Gastrocnemius medialis (tissue), 4 donors: Measurements from ENCODE around the gene AP1G1. TPM values are rescaled to one million over a fixed set of nuclear protein-coding genes. Genes with fewer than 3 reads are reported as not detected.

Experiments
- ATAC-seq, 2 donors: fragments of 150-250 bp; one replicate each; pipeline ENCODE4 v1.9.1; 2016
- DNase-seq, 2 donors: peaks; one replicate each; pipeline ENCODE4 v3.0.0-alpha.2; 2019
- H3K27ac ChIP-seq, 4 donors: fragments of 200-600 bp; sonication (generic); 1 replicate in 1 of 4; 2 replicates in 3 of 4; pipeline ENCODE4 v1.5.1; 2016 to 2018; ENCODE audit warnings: mild to moderate bottlenecking in 2 of 4, moderate library complexity in 1 of 4
- H3K27me3 ChIP-seq, 3 donors: fragments of 200-600 bp; sonication (generic) in 2 of 3; 1 replicate in 1 of 3; 2 replicates in 2 of 3; pipeline versions ENCODE4 v1.5.1 to v1.6.0; 2016 to 2019; ENCODE audit warnings: mild to moderate bottlenecking in 1 of 3, moderate library complexity in 1 of 3
- H3K36me3 ChIP-seq, 2 donors: fragments of 200-600 bp; sonication (generic) in 1 of 2; one replicate each; pipeline ENCODE4 v1.5.1; 2017 to 2018
- H3K4me1 ChIP-seq, 2 donors: fragments of 200-600 bp; sonication (generic) in 1 of 2; one replicate each; pipeline ENCODE4 v1.5.1; 2016 to 2017; ENCODE audit warnings: mild to moderate bottlenecking in 2 of 2
- H3K4me3 ChIP-seq, 4 donors: fragments of 200-600 bp; sonication (generic) in 3 of 4; 1 replicate in 1 of 4; 2 replicates in 3 of 4; pipeline ENCODE4 v1.5.1; 2016 to 2019; ENCODE audit warnings: mild to moderate bottlenecking in 2 of 4
- H3K9me3 ChIP-seq, 3 donors: fragments of 200-600 bp; sonication (generic) in 2 of 3; 1 replicate in 1 of 3; 2 replicates in 2 of 3; pipeline ENCODE4 v1.5.1; 2016 to 2019
- POLR2A ChIP-seq, 2 donors: fragments of 450-650 bp; IDR thresholded peaks; one replicate each; pipeline ENCODE4 v1.6.1; 2017; ENCODE audit warnings: antibody characterized with exemption in 2 of 2, mild to moderate bottlenecking in 2 of 2, moderate library complexity in 2 of 2
- in situ Hi-C, 4 donors: fragments of 200-750 bp; cut with MboI; loops; one replicate each; pipeline versions ENCODE4 v1.15.0 to v1.8.0; 2017; ENCODE audit warnings: low sequenced_read_pairs in 4 of 4
- intact Hi-C: fragments of 100-400 bp; cut with DNase I; formaldehyde crosslinking; loops from one replicate; pipeline ENCODE4 v1.15.1; 2023; ENCODE audit warnings: low total_unique reads
- total RNA-seq, 4 donors: library from RNA; depleted of rRNA; stranded (reverse); fragments of >200 nt; gene quantifications; one replicate each; pipeline versions ENCODE4 v1.1.0 to v1.2.3, GENCODE V29; 2016
- TF ChIP-seq, protein P1 (sequence below), 5 experiments: fragments of 450-650 bp in 3 of 5; fragments of 200-600 bp in 2 of 5; sonication (generic) in 2 of 5; IDR thresholded peaks in 4 of 5; conservative IDR thresholded peaks in 1 of 5; 1 replicate in 4 of 5; 2 replicates in 1 of 5; pipeline ENCODE4 v1.5.1; 2016 to 2019; ENCODE audit warnings: antibody characterized with exemption in 5 of 5, mild to moderate bottlenecking in 3 of 5, moderate library complexity in 3 of 5

Gene AP1G1
- total RNA-seq, 4 donors from 2014 or later: 60.7 to 80.6 (median 66.3) TPM

DNA sequence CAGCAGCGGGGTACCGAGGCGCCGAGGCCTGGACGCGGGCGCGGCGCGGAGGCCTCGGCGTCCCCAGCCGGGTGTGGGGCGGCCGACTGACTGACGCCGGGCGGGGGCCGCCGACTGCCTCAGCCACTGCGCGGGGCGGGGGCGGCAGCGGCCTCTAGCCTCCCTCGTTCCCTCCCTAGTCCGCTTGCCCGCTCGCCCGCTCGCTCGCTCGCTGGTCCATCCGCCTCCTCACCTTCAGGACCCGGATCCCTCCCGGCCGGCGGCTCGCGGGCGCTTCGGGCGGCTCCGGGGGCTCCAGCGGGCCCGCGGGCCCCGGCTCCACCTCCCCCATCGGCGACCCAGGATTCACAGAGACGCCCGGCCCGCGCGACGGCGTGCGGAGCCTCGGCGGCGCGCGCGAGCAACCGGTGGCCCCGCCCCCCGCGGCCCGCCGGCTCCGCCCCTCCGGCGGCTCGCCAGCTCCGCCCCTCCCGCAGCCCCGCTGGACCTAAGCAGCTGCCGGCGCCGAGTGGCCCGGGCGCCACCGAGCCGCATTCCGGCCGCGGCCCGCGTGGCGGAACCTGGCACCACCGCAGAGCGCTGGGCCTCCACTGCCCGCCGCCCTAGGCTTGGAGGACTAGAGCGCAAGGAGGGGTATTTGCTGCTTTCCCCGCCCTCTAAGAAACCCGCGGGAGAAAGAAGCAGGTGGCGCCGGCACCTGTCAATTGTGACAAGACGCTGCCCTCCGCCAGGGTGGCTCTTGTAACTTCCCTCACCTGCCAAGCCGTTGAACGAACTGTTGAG is 84.9 kb downstream of the AP1G1 start:
- Histone ChIP-seq H3K9me3 (no peaks in the 10 kb centered on the region), H3K36me3 (no peaks in the 10 kb centered on the region), H3K27me3 (no peaks in the 10 kb centered on the region), H3K4me3 (peak overlapping the region; percentile 66 to 89 (median 86)), H3K27ac (peak overlapping the region; percentile 79 to 85 (median 84)), H3K4me1 (peaks cover 11 to 27% of the 10 kb centered on the region in 2 donors)
- peak; percentile 63 to 70 for TF ChIP-seq POLR2A (IDR thresholded peaks at IDR 0.05)
- TF ChIP-seq, protein P1, sequence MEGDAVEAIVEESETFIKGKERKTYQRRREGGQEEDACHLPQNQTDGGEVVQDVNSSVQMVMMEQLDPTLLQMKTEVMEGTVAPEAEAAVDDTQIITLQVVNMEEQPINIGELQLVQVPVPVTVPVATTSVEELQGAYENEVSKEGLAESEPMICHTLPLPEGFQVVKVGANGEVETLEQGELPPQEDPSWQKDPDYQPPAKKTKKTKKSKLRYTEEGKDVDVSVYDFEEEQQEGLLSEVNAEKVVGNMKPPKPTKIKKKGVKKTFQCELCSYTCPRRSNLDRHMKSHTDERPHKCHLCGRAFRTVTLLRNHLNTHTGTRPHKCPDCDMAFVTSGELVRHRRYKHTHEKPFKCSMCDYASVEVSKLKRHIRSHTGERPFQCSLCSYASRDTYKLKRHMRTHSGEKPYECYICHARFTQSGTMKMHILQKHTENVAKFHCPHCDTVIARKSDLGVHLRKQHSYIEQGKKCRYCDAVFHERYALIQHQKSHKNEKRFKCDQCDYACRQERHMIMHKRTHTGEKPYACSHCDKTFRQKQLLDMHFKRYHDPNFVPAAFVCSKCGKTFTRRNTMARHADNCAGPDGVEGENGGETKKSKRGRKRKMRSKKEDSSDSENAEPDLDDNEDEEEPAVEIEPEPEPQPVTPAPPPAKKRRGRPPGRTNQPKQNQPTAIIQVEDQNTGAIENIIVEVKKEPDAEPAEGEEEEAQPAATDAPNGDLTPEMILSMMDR (IDR thresholded peaks at IDR 0.05 in 4 of 5, conservative IDR thresholded peaks at IDR 0.05 in 1 of 5): peak in 3 of 5 experiments; percentile 12 to 17 (median 14)
- in situ Hi-C loops: no loop called here
- DNase-seq: peak; percentile 42 to 74
- intact Hi-C loops: loop anchor here (1.0 to 5.0 kb wide), 3 partner anchors 85 to 172 kb away; partner anchors contain the start of genes AP1G1, IST1 and ZNF821
- peak; percentile 86 to 90 for ATAC-seq

DNA sequence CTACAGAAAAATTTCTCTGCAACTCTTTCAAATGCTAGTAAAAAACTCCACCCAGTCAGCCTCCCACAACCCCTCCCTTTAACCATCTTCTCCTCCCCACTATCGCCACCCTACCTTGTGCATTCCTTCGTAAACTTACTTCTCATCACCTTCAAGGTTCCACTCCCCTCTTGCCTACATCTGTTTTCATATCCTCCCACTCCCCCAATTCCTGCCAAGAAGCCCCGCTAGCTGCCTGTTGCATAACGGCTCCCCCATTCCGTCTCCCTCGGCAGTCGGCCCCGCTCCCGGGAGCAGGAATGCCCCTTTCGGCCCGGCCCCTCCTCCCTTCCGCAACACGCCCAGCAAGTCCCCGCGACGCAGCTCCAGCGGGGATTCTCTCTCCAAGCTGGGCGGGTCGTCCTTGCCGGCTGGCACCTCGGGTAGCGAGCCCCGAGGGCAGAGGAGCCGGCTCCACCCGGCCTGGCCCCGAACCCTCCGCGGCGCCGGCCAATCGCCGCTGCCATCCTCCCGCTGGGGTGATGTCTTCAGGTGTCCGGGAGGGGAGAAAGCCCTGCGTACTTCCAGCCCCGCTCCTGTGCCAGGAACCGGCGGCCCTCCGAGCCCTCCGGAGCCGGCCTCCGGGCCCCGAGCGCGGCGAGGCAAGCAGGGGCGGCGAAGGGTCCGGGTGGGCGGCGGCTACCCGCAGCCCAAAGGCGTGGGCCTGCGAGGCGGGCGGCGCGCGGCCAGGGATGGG is 85.7 kb downstream of the AP1G1 start:
- peak overlapping the region; percentile 66 to 89 (median 86) for H3K4me3 ChIP-seq
- no peaks in the 10 kb centered on the region for H3K9me3 ChIP-seq
- H3K36me3 ChIP-seq: no peaks in the 10 kb centered on the region
- H3K4me1 ChIP-seq: peaks cover 11 to 27% of the 10 kb centered on the region in 2 donors
- no peaks in the 10 kb centered on the region for H3K27me3 ChIP-seq
- DNase-seq: peak; percentile 15 to 44
- peak overlapping the region; percentile 79 to 85 (median 84) for H3K27ac ChIP-seq
- peak; percentile 28 to 29 for ATAC-seq
- intact Hi-C loops (loop anchor here (1.0 to 5.0 kb wide), 3 partner anchors 85 to 172 kb away; partner anchors contain the start of genes AP1G1, IST1 and ZNF821), in situ Hi-C loops (no loop called here)
- TF ChIP-seq, protein P1 (IDR thresholded peaks at IDR 0.05 in 4 of 5, conservative IDR thresholded peaks at IDR 0.05 in 1 of 5): no peak
- TF ChIP-seq POLR2A (IDR thresholded peaks at IDR 0.05): no peak

DNA sequence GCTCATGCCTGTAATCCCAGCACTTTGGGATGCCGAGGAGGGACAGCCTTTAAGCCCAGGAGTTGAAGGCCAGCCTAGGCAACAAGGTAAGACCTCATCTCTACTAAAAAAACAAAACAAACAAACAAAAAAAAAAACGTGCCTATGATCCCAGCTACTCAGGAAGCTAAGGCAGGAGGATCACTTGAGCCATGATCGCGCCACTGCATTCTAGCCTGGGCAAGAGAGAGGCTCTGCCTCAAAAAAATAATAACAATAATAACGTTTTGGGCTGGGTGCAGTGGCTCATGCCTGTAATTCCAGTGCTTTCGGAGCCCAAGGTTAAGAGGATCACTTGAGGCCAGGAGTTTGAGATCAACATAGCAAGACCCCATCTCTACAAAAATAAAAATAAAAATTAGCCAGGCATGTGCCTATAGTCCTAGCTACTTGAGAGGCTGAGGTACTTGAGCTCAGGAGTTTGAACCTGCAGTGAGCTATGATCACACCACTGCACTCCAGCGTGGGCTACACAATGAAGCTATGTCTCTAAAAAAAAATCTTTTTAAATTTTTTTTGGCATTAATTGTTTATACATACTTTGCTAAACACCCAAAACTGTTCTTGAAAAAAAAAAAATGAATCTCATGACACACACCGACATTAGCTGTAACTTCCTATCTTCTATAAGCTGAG is 87.4 kb downstream of the AP1G1 start:
- no peak for TF ChIP-seq POLR2A (IDR thresholded peaks at IDR 0.05)
- TF ChIP-seq, protein P1 (IDR thresholded peaks at IDR 0.05 in 4 of 5, conservative IDR thresholded peaks at IDR 0.05 in 1 of 5): no peak
- H3K27me3 ChIP-seq: no peaks in the 10 kb centered on the region
- H3K4me1 ChIP-seq: peaks cover 11 to 15% of the 10 kb centered on the region in 2 donors
- ATAC-seq (no peak), DNase-seq (no peak)
- no peaks in the 10 kb centered on the region for H3K36me3 ChIP-seq
- H3K4me3 ChIP-seq: no peak overlapping the region
- in situ Hi-C loops: no loop called here
- H3K27ac ChIP-seq: no peak overlapping the region
- intact Hi-C loops: loop anchor here (5.0 kb wide), 1 partner anchor 161 kb away; the partner anchor contains the start of gene ZNF821
- no peaks in the 10 kb centered on the region for H3K9me3 ChIP-seq

DNA sequence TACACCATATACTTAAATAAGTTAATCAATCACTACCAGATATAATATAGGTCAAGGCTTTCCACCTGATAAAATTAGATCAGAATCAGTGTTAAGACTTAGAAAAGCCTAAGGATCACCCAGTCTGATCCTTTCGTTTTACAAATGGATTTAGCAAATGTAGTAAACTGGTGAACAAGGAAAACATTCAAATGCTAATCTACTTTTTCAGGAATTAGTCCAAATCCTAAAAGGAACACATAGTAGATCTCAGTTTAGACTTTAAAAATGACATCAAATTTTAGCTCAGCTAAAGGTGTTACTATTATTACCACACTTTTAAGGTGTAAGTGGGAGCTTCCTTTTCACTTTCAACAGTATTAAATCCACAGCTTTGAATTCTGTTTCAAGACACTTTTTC is 96.1 kb downstream of the AP1G1 start:
- no peak for ATAC-seq
- H3K4me3 ChIP-seq: no peak overlapping the region
- H3K9me3 ChIP-seq: no peaks in the 10 kb centered on the region
- intact Hi-C loops: no loop called here
- no peak for DNase-seq
- H3K4me1 ChIP-seq: peaks cover 7 to 16% of the 10 kb centered on the region in 2 donors
- in situ Hi-C loops: no loop called here
- H3K36me3 ChIP-seq: no peaks in the 10 kb centered on the region
- no peaks in the 10 kb centered on the region for H3K27me3 ChIP-seq
- TF ChIP-seq, protein P1 (IDR thresholded peaks at IDR 0.05 in 4 of 5, conservative IDR thresholded peaks at IDR 0.05 in 1 of 5): no peak
- no peak for TF ChIP-seq POLR2A (IDR thresholded peaks at IDR 0.05)
- no peak overlapping the region for H3K27ac ChIP-seq
